Breast epithelium (tissue), 4 donors: ENCODE measurements around the gene GPC3. TPM values are rescaled to one million over a fixed set of nuclear protein-coding genes. Genes with fewer than 3 reads are reported as not detected.

Experiments
- DNase-seq, 2 donors: peaks; one replicate each; pipeline ENCODE4 v3.0.0-alpha.2; 2019; ENCODE audit warnings: low spot score in 2 of 2
- H3K27ac ChIP-seq, 2 donors: fragments of 200-600 bp; sonication (generic) in 1 of 2; one replicate each; pipeline ENCODE4 v1.5.1; 2016 to 2019; ENCODE audit warnings: mild to moderate bottlenecking in 1 of 2
- H3K27me3 ChIP-seq, 2 donors: fragments of 200-600 bp; sonication (generic) in 1 of 2; one replicate each; pipeline versions ENCODE4 v1.5.1 to v1.6.0; 2017 to 2019; ENCODE audit warnings: control low read depth in 1 of 2, mild to moderate bottlenecking in 1 of 2
- H3K36me3 ChIP-seq: fragments of 200-600 bp; one replicate; pipeline ENCODE4 v1.5.1; 2019
- H3K4me1 ChIP-seq, 2 donors: fragments of 200-600 bp; sonication (generic); one replicate each; pipeline ENCODE4 v1.5.1; 2016 to 2019; ENCODE audit warnings: control low read depth in 1 of 2
- H3K4me3 ChIP-seq, 3 donors: fragments of 200-600 bp; sonication (generic); 1 replicate in 2 of 3; 2 replicates in 1 of 3; pipeline ENCODE4 v1.5.1; 2016 to 2019; ENCODE audit warnings: mild to moderate bottlenecking in 3 of 3, moderate library complexity in 2 of 3
- H3K9me3 ChIP-seq, 2 donors: fragments of 200-600 bp; sonication (generic) in 1 of 2; one replicate each; pipeline ENCODE4 v1.5.1; 2016 to 2019; ENCODE audit warnings: control low read depth in 1 of 2
- POLR2A ChIP-seq: fragments of 450-650 bp; IDR thresholded peaks from one replicate; pipeline ENCODE4 v1.6.1; 2016; ENCODE audit warnings: antibody characterized with exemption, mild to moderate bottlenecking, moderate library complexity
- POLR2AphosphoS5 ChIP-seq, 3 donors: sonication (generic); formaldehyde crosslinking; IDR thresholded peaks; one replicate each; pipeline ENCODE4 v1.6.1; 2017; ENCODE audit warnings: antibody characterized with exemption in 3 of 3
- intact Hi-C: fragments of 100-400 bp; cut with DNase I; formaldehyde crosslinking; loops from one replicate; pipeline ENCODE4 v1.15.1; 2023; ENCODE audit warnings: low total_unique reads
- total RNA-seq, 3 donors: library from RNA; depleted of rRNA; stranded (reverse); fragments of >200 nt; gene quantifications; one replicate each; pipeline ENCODE4 v1.1.0, GENCODE V29; 2016
- TF ChIP-seq, protein P1 (sequence below), 3 donors: fragments of 450-650 bp; IDR thresholded peaks; one replicate each; pipeline ENCODE4 v1.5.1; 2016 to 2017; ENCODE audit warnings: antibody characterized with exemption in 3 of 3, mild to moderate bottlenecking in 3 of 3, moderate library complexity in 3 of 3

Gene GPC3
- total RNA-seq, 3 donors from 2014 or later = 29.7 to 99.2 (median 89.1) TPM

DNA sequence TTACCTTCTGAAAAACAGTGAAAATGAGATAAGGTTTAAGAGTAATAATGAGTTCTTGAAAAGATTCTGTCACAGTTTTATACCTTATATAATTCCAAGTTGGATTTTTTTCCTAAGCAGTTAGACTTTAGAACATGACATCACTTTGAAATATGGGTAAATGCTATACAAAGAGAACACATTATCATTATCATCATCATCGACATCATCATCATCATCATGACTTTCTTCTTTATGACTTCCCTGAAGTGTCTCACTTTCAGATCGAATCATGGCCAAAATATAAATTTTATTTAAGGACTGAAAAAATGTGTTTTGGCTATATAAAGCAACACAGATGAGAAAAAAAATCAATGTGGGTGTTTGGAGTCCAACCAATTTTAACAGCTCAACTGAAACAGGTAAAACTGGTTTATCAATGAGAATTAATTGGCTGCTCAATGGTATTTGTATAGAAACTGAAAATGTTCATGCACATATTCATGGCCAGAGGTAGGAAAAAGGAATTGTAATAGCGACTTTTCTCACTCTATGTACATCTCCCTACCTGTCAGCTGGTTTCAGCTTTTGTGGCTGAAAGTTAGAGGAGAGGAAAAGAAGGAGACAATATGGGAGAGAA is 327.0 kb downstream of the GPC3 start:
- no peak for TF ChIP-seq POLR2AphosphoS5 (IDR thresholded peaks at IDR 0.05)
- TF ChIP-seq, protein P1, sequence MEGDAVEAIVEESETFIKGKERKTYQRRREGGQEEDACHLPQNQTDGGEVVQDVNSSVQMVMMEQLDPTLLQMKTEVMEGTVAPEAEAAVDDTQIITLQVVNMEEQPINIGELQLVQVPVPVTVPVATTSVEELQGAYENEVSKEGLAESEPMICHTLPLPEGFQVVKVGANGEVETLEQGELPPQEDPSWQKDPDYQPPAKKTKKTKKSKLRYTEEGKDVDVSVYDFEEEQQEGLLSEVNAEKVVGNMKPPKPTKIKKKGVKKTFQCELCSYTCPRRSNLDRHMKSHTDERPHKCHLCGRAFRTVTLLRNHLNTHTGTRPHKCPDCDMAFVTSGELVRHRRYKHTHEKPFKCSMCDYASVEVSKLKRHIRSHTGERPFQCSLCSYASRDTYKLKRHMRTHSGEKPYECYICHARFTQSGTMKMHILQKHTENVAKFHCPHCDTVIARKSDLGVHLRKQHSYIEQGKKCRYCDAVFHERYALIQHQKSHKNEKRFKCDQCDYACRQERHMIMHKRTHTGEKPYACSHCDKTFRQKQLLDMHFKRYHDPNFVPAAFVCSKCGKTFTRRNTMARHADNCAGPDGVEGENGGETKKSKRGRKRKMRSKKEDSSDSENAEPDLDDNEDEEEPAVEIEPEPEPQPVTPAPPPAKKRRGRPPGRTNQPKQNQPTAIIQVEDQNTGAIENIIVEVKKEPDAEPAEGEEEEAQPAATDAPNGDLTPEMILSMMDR (IDR thresholded peaks at IDR 0.05) = no peak
- TF ChIP-seq POLR2A = no peak
- H3K4me1 ChIP-seq = no peaks in the 10 kb centered on the region
- intact Hi-C loops = no loop called here
- no peaks in the 10 kb centered on the region for H3K9me3 ChIP-seq
- no peak overlapping the region for H3K27ac ChIP-seq
- no peaks in the 10 kb centered on the region for H3K36me3 ChIP-seq
- peaks cover 0 to 29% of the 10 kb centered on the region in 2 donors for H3K27me3 ChIP-seq
- no peak overlapping the region for H3K4me3 ChIP-seq
- DNase-seq = no peak

DNA sequence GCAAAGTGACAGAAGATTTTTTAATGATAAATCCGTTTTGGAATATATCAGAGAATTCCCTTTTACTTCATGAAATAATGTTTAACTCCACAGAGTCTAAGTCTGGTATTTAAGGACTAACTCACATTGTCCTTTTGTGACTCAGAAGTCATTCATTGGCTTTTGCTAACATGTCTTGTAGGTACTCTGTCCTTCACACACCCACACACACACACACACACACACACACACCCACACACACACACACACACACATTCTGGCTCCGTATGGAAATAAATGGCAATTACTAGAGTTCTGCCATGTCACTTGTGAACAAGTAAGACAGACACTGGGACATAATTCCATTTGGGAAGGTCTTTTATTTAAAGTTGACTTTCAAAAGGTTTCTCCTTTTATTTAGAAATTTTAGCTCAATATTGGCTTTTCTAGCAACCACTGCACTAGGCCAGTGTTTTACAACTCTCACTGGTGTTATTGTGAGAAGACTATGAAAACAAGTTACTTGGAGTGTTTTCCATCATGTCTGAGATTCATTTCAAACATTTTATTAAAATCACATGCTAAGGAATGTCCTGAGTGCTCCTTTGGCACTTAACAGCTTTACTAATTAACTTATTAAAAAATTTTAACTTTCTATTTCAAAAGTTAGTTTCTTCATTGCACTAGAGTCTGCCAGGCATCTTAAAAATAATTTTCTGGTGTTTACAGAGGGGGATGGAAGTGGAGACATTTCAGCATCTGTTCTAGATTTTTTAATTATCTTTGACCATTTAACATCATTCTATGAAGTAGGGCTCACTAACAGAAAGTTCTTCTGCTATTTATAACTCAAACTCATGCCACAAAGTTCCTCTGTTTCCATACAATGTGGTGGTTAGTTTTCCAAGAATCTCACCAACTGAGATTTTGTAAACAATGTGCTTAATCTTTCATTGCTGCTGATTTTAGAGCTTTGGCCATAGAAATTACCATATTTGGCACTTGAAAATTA is 329.8 kb downstream of the GPC3 start:
- H3K36me3 ChIP-seq = no peaks in the 10 kb centered on the region
- no peak for DNase-seq
- H3K4me1 ChIP-seq = no peaks in the 10 kb centered on the region
- no peak overlapping the region for H3K27ac ChIP-seq
- intact Hi-C loops = no loop called here
- H3K4me3 ChIP-seq = no peak overlapping the region
- TF ChIP-seq, protein P1 (IDR thresholded peaks at IDR 0.05) = no peak
- no peak for TF ChIP-seq POLR2A
- TF ChIP-seq POLR2AphosphoS5 (IDR thresholded peaks at IDR 0.05) = no peak
- H3K9me3 ChIP-seq = no peaks in the 10 kb centered on the region
- peaks cover 0 to 47% of the 10 kb centered on the region in 2 donors for H3K27me3 ChIP-seq

DNA sequence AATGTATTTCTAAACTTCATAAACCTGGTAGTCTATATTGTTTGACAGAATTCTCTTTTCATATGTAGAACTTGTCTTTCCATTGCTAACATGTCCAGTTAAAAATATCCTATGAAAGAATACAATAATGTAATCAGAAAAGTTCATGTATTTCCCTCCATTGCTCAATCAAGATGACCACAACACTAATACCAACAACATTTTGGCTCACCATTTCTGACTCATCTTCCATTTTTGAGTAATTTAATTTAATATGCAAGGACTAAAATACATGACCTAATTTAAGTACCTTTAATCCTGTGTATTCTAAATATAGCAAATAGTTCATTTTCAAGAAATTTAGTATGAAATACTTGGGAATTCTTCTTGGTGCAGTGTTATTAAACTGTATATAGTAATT is 330.6 kb downstream of the GPC3 start:
- TF ChIP-seq POLR2A (no peak), POLR2AphosphoS5 (IDR thresholded peaks at IDR 0.05) (no peak)
- TF ChIP-seq, protein P1 (IDR thresholded peaks at IDR 0.05) = no peak
- Histone ChIP-seq H3K36me3 (no peaks in the 10 kb centered on the region), H3K27me3 (peaks cover 0 to 47% of the 10 kb centered on the region in 2 donors), H3K4me1 (no peaks in the 10 kb centered on the region), H3K4me3 (no peak overlapping the region), H3K9me3 (no peaks in the 10 kb centered on the region), H3K27ac (no peak overlapping the region)
- DNase-seq = no peak
- intact Hi-C loops = no loop called here

DNA sequence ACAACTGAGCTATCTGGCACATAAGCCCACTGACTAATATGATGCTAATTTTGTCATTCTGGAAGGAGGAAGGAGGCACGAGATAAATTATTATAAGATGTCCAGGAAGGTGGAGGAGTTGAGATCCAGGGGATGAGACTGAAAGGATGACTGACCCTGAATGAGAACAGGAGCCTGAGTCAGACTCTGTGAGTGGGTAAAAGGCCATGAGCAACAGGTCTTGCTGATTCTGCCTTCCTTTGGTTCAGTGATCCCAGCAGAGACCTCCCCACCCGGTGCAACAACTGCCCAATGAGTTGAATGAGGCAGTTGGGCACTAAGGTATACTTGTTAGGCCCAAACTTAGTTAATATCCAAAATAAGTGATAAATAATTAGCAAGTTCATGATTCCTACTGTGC is 332.0 kb downstream of the GPC3 start:
- no peak for DNase-seq
- Histone ChIP-seq H3K9me3 (no peaks in the 10 kb centered on the region), H3K4me3 (no peak overlapping the region), H3K27me3 (peaks cover 0 to 50% of the 10 kb centered on the region in 2 donors), H3K27ac (no peak overlapping the region), H3K4me1 (no peaks in the 10 kb centered on the region), H3K36me3 (no peaks in the 10 kb centered on the region)
- TF ChIP-seq, protein P1 (IDR thresholded peaks at IDR 0.05) = no peak
- TF ChIP-seq POLR2A = no peak
- TF ChIP-seq POLR2AphosphoS5 (IDR thresholded peaks at IDR 0.05) = no peak
- intact Hi-C loops = no loop called here

DNA sequence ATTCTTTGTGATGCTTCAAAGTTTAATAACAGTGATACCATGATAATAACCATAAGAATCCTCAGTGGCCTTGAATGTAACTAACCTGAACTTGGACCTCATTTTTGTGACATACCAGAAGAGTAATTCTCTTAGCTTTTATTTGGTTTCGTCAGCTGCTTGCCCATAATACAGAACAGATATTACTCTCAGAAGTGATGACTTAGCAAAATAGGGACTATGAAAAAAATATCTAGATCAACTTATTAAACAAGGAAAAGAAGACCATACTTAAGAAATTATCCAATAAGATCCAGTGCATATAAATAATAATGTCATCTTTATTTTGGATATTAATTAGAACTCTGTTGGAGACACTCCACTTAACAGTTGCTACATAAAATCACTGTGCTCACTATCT is 333.2 kb downstream of the GPC3 start:
- no peak for DNase-seq
- no peak overlapping the region for H3K27ac ChIP-seq
- intact Hi-C loops = no loop called here
- H3K27me3 ChIP-seq = peaks cover 0 to 52% of the 10 kb centered on the region in 2 donors
- no peaks in the 10 kb centered on the region for H3K4me1 ChIP-seq
- TF ChIP-seq POLR2A = no peak
- TF ChIP-seq, protein P1 (IDR thresholded peaks at IDR 0.05) = no peak
- TF ChIP-seq POLR2AphosphoS5 (IDR thresholded peaks at IDR 0.05) = no peak
- no peaks in the 10 kb centered on the region for H3K9me3 ChIP-seq
- no peak overlapping the region for H3K4me3 ChIP-seq
- H3K36me3 ChIP-seq = no peaks in the 10 kb centered on the region
